SU-DHL-6 (cell line): Measurements from ENCODE around the gene BMP15.

Experiments used
- CTCF ChIP-seq: fragments of 200-600 bp; sonication (generic); IDR thresholded peaks from one replicate; pipeline ENCODE4 v1.5.1; 2017; ENCODE audit warnings: antibody characterized with exemption, mild to moderate bottlenecking, low read length, moderate library complexity; ENCODE audit not compliant: insufficient read depth, poor library complexity, severe bottlenecking
- EZH2phosphoT487 ChIP-seq: fragments of 200-600 bp; sonication (generic), shearing (Covaris generic); conservative IDR thresholded peaks from 2 replicates; pipeline ENCODE4 v1.6.1; 2018; ENCODE audit warnings: mild to moderate bottlenecking, antibody characterized with exemption, low read length, moderate library complexity, mixed read lengths

DNA sequence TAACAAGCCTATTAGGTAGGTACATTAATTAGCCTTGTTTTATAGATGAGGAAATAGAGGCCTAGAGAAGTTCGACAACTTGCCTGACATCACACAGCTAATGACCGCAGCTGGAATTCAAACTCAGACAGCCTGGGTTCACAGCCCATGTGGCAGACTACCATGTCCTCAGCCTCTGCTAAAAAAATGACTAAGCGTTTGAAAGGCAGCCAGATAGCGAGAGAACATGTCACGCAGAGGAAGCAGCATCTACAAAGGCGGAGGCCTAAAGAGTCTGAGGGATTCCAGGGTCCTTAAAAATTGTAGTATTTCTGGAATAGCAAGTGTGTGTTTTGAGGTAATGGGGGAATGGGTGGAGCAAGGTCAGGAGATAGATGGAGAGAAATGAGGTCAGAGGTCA is 33.2 kb upstream of the BMP15 start:
- TF ChIP-seq EZH2phosphoT487 (no peak), CTCF (no peak)
